ENCODE data around the gene MUCL3. TPM values are rescaled to one million over a fixed set of nuclear protein-coding genes. Genes with fewer than 3 reads are reported as not detected.
"Not testable (repeated sequence)": the region's sequence is repeated elsewhere in the genome, so short reads cannot be mapped to it uniquely, and the experiment has no call there.

The MUCL3 gene
- total RNA-seq, 2 experiments from 2014 or later = not detected

GRCh38 chr6:30983439-30983838 lies 42.7 kb downstream of the MUCL3 start, which contains the start of gene MUC21:
Gene MUC21 (plus strand): TSS chr6:30983718. CDS start chr6:30983959, 241 bp downstream.
- Mint-ChIP-seq H3K4me1 (peaks cover 15% of the 10 kb centered on the region), H3K27me3 (peaks cover 45% of the 10 kb centered on the region), H3K27ac (no peak within 1 kb of the TSS), H3K9me3 (no peaks in the 10 kb centered on the region), H3K4me3 (no peak within 1 kb of the TSS), H3K36me3 (no peaks in the 10 kb centered on the region)
- no peak for ATAC-seq (ENCODE audit: low read depth)
- no peak for DNase-seq
- POLR2A ChIA-PET = no interaction called here

GRCh38 chr6:30985490-30985889 lies 44.7 kb downstream of the MUCL3 start:
- Mint-ChIP-seq H3K27ac (no peak overlapping the region), H3K4me1 (peaks cover 20% of the 10 kb centered on the region), H3K36me3 (no peaks in the 10 kb centered on the region), H3K27me3 (peaks cover 29% of the 10 kb centered on the region), H3K4me3 (no peak overlapping the region), H3K9me3 (no peaks in the 10 kb centered on the region)
- POLR2A ChIA-PET = no interaction called here
- peak; percentile 73 for ATAC-seq (ENCODE audit: low read depth)
- DNase-seq = no peak

- no peak overlapping the region for H3K27ac Mint-ChIP-seq
- H3K4me1 Mint-ChIP-seq = peaks cover 21% of the 10 kb centered on the region
- H3K4me3 Mint-ChIP-seq = no peak overlapping the region
- H3K9me3 Mint-ChIP-seq = no peaks in the 10 kb centered on the region
- ATAC-seq (ENCODE audit: low read depth) (no peak), DNase-seq (no peak)
- peaks cover 16% of the 10 kb centered on the region for H3K27me3 Mint-ChIP-seq
- H3K36me3 Mint-ChIP-seq = no peaks in the 10 kb centered on the region
- POLR2A ChIA-PET = no interaction called here
Measured at GRCh38 chr6:30987304-30987703, 46.5 kb downstream of the MUCL3 start.

- H3K27ac Mint-ChIP-seq = no peak overlapping the region
- no peak overlapping the region for H3K4me3 Mint-ChIP-seq
- H3K36me3 Mint-ChIP-seq = no peaks in the 10 kb centered on the region
- H3K27me3 Mint-ChIP-seq = peaks cover 5% of the 10 kb centered on the region
- ATAC-seq (ENCODE audit: low read depth) = no peak
- POLR2A ChIA-PET = no interaction called here
- H3K9me3 Mint-ChIP-seq = no peaks in the 10 kb centered on the region
- no peak for DNase-seq
- H3K4me1 Mint-ChIP-seq = peaks cover 17% of the 10 kb centered on the region
Measured at GRCh38 chr6:30988209-30988825, 47.5 kb downstream of the MUCL3 start.

- H3K27ac Mint-ChIP-seq = peak overlapping the region; percentile 83
- peak overlapping the region; percentile 78 for H3K4me3 Mint-ChIP-seq
- peaks cover 3% of the 10 kb centered on the region for H3K27me3 Mint-ChIP-seq
- peaks cover 10% of the 10 kb centered on the region for H3K4me1 Mint-ChIP-seq
- H3K36me3 Mint-ChIP-seq = no peaks in the 10 kb centered on the region
- peak; percentile 37 for DNase-seq
- ATAC-seq (ENCODE audit: low read depth) = peak; percentile 88
- no peaks in the 10 kb centered on the region for H3K9me3 Mint-ChIP-seq
- POLR2A ChIA-PET = interaction anchor here (0.6 to 1.9 kb wide), 2 partner anchors 16 to 35 kb away, joined by 3 to 6 read pairs; no protein-coding TSS in a partner anchor
Measured at GRCh38 chr6:30990422-30991086, 49.8 kb downstream of the MUCL3 start.

- Mint-ChIP-seq H3K4me3 (no peak overlapping the region), H3K9me3 (no peaks in the 10 kb centered on the region), H3K27me3 (peaks cover 3% of the 10 kb centered on the region), H3K4me1 (peaks cover 10% of the 10 kb centered on the region), H3K27ac (no peak overlapping the region), H3K36me3 (no peaks in the 10 kb centered on the region)
- POLR2A ChIA-PET = no interaction called here
- ATAC-seq (ENCODE audit: low read depth) (no peak), DNase-seq (no peak)
Measured at GRCh38 chr6:30991891-30992290, 51.1 kb downstream of the MUCL3 start.

GRCh38 chr6:30997301-30997700 lies 56.5 kb downstream of the MUCL3 start:
- Mint-ChIP-seq H3K27me3 (peaks cover 6% of the 10 kb centered on the region), H3K27ac (no peak overlapping the region), H3K4me3 (no peak overlapping the region), H3K4me1 (peaks cover 1% of the 10 kb centered on the region), H3K36me3 (no peaks in the 10 kb centered on the region), H3K9me3 (peaks cover 1% of the 10 kb centered on the region)
- POLR2A ChIA-PET = no interaction called here
- DNase-seq = no peak
- no peak for ATAC-seq (ENCODE audit: low read depth)

GRCh38 chr6:30998785-30999184 lies 58.0 kb downstream of the MUCL3 start:
- H3K27me3 Mint-ChIP-seq = peaks cover 6% of the 10 kb centered on the region
- H3K4me3 Mint-ChIP-seq = no peak overlapping the region
- POLR2A ChIA-PET = no interaction called here
- H3K36me3 Mint-ChIP-seq = no peaks in the 10 kb centered on the region
- peaks cover 1% of the 10 kb centered on the region for H3K4me1 Mint-ChIP-seq
- H3K9me3 Mint-ChIP-seq = peaks cover 1% of the 10 kb centered on the region
- no peak overlapping the region for H3K27ac Mint-ChIP-seq
- ATAC-seq (ENCODE audit: low read depth) = no peak
- DNase-seq = no peak

GRCh38 chr6:31000067-31000860 lies 59.5 kb downstream of the MUCL3 start:
- POLR2A ChIA-PET = interaction anchor here (0.6 kb wide), 1 partner anchor 59 kb away, joined by 3 read pairs; no protein-coding TSS in a partner anchor
- ATAC-seq (ENCODE audit: low read depth); H3K4me1 Mint-ChIP-seq; H3K27ac Mint-ChIP-seq; H3K36me3 Mint-ChIP-seq; H3K27me3 Mint-ChIP-seq; H3K4me3 Mint-ChIP-seq; DNase-seq; H3K9me3 Mint-ChIP-seq: not testable (repeated sequence)

GRCh38 chr6:31001281-31001888 lies 60.6 kb downstream of the MUCL3 start:
- Mint-ChIP-seq H3K27ac (no peak overlapping the region), H3K4me1 (peaks cover 4% of the 10 kb centered on the region), H3K27me3 (peaks cover 15% of the 10 kb centered on the region), H3K36me3 (no peaks in the 10 kb centered on the region), H3K9me3 (peaks cover 1% of the 10 kb centered on the region), H3K4me3 (no peak overlapping the region)
- POLR2A ChIA-PET = no interaction called here
- ATAC-seq (ENCODE audit: low read depth) (no peak), DNase-seq (no peak)

- Mint-ChIP-seq H3K27me3 (peaks cover 18% of the 10 kb centered on the region), H3K9me3 (peaks cover 1% of the 10 kb centered on the region), H3K4me3 (no peak overlapping the region), H3K4me1 (peaks cover 4% of the 10 kb centered on the region), H3K27ac (no peak overlapping the region), H3K36me3 (no peaks in the 10 kb centered on the region)
- POLR2A ChIA-PET = no interaction called here
- ATAC-seq (ENCODE audit: low read depth) (no peak), DNase-seq (no peak)
Measured at GRCh38 chr6:31002471-31002870, 61.7 kb downstream of the MUCL3 start.
